ENCODE data around the gene GPR135.

GPR135 gene

GRCh38 chr14:59465316-59466135 lies at the start of gene GPR135:
GPR135 (minus strand) TSS chr14:59465380; CDS start chr14:59465226, 154 bp downstream.
- in situ Hi-C loops (cut with HindIII; ENCODE audit: low sequenced_read_pairs), result no loop called here

- in situ Hi-C loops (cut with HindIII; ENCODE audit: low sequenced_read_pairs), result no loop called here
Measured at GRCh38 chr14:59511916-59512575, 46.9 kb upstream of the GPR135 start.

- in situ Hi-C loops (cut with HindIII; ENCODE audit: low sequenced_read_pairs), result no loop called here
Measured at GRCh38 chr14:59510966-59511365, 45.8 kb upstream of the GPR135 start.

- in situ Hi-C loops (cut with HindIII; ENCODE audit: low sequenced_read_pairs), result no loop called here
Measured at GRCh38 chr14:59510001-59510400, 44.8 kb upstream of the GPR135 start.

GRCh38 chr14:59509101-59509500 lies 43.9 kb upstream of the GPR135 start:
- in situ Hi-C loops (cut with HindIII; ENCODE audit: low sequenced_read_pairs), result no loop called here

- in situ Hi-C loops (cut with HindIII; ENCODE audit: low sequenced_read_pairs), result no loop called here
Measured at GRCh38 chr14:59507752-59508103, 42.5 kb upstream of the GPR135 start.

- in situ Hi-C loops (cut with HindIII; ENCODE audit: low sequenced_read_pairs), result no loop called here
Measured at GRCh38 chr14:59507063-59507751, 42.0 kb upstream of the GPR135 start.

GRCh38 chr14:59503256-59503655 lies 38.1 kb upstream of the GPR135 start:
- in situ Hi-C loops (cut with HindIII; ENCODE audit: low sequenced_read_pairs), result no loop called here

GRCh38 chr14:59500732-59501131 lies 35.6 kb upstream of the GPR135 start:
- in situ Hi-C loops (cut with HindIII; ENCODE audit: low sequenced_read_pairs), result no loop called here

- in situ Hi-C loops (cut with HindIII; ENCODE audit: low sequenced_read_pairs), result no loop called here
Measured at GRCh38 chr14:59492384-59492783, 27.2 kb upstream of the GPR135 start.

GRCh38 chr14:59490756-59491155 lies 25.6 kb upstream of the GPR135 start:
- in situ Hi-C loops (cut with HindIII; ENCODE audit: low sequenced_read_pairs), result no loop called here

- in situ Hi-C loops (cut with HindIII; ENCODE audit: low sequenced_read_pairs), result no loop called here
Measured at GRCh38 chr14:59484639-59485175, 19.5 kb upstream of the GPR135 start.

GRCh38 chr14:59483819-59484638 lies 18.8 kb upstream of the GPR135 start, which contains the start of the genes JKAMP and L3HYPDH:
JKAMP (plus strand) TSS chr14:59484517; CDS start chr14:59484590, 73 bp downstream.
L3HYPDH (minus strand) TSS chr14:59484408; CDS start chr14:59484316, 92 bp downstream.
- in situ Hi-C loops (cut with HindIII; ENCODE audit: low sequenced_read_pairs), result no loop called here

- in situ Hi-C loops (cut with HindIII; ENCODE audit: low sequenced_read_pairs), result no loop called here
Measured at GRCh38 chr14:59483363-59483762, 18.2 kb upstream of the GPR135 start.

- in situ Hi-C loops (cut with HindIII; ENCODE audit: low sequenced_read_pairs), result no loop called here
Measured at GRCh38 chr14:59482541-59483331, 17.6 kb upstream of the GPR135 start.

- in situ Hi-C loops (cut with HindIII; ENCODE audit: low sequenced_read_pairs), result no loop called here
Measured at GRCh38 chr14:59481871-59482540, 16.8 kb upstream of the GPR135 start.

- in situ Hi-C loops (cut with HindIII; ENCODE audit: low sequenced_read_pairs), result no loop called here
Measured at GRCh38 chr14:59481407-59481806, 16.2 kb upstream of the GPR135 start.

GRCh38 chr14:59480166-59480565 lies 15.0 kb upstream of the GPR135 start:
- in situ Hi-C loops (cut with HindIII; ENCODE audit: low sequenced_read_pairs), result no loop called here

- in situ Hi-C loops (cut with HindIII; ENCODE audit: low sequenced_read_pairs), result no loop called here
Measured at GRCh38 chr14:59478540-59478939, 13.4 kb upstream of the GPR135 start.

Measured in DLD1 (cell line).